ENCODE measurements around the gene NPAS4. TPM values are rescaled to one million over a fixed set of nuclear protein-coding genes. Genes with fewer than 3 reads are reported as not detected.

The NPAS4 gene
- total RNA-seq, 2 experiments from 2014 or later: 0.11 TPM; not detected in 1

- peaks cover 2% of the 10 kb centered on the region for H3K36me3 Mint-ChIP-seq (ENCODE audit: low read depth)
- POLR2A ChIA-PET: interaction anchor here (1.9 to 2.0 kb wide), 2 partner anchors 10 to 11 kb away, joined by 6 to 9 read pairs; partner anchors contain the start of gene DPP3
- no peak for TF ChIP-seq CTCF (IDR thresholded peaks at IDR 0.05)
- no peaks in the 10 kb centered on the region for H3K9me3 Mint-ChIP-seq
- peaks cover 27% of the 10 kb centered on the region for H3K4me1 Mint-ChIP-seq (ENCODE audit: low read depth)
- DNase-seq (no peak), ATAC-seq (no peak)
- H3K27ac Mint-ChIP-seq: no peak overlapping the region
- H3K4me3 Mint-ChIP-seq: no peak overlapping the region
- intact Hi-C loops (cut with micrococcal nuclease): loop anchor here (5.0 kb wide), 1 partner anchor 33 kb away; the partner anchor contains the start of gene MRPL11
- H3K27me3 Mint-ChIP-seq: no peaks in the 10 kb centered on the region
- CTCF ChIA-PET: interaction anchor here (1.1 to 5.5 kb wide), 5 partner anchors 9 to 81 kb away, joined by 3 to 36 read pairs (median 5); partner anchors contain the start of genes DPP3, MRPL11 and NPAS4
These were observed 49.2 kb downstream of the NPAS4 start for GRCh38 chr11:66470015-66470414.

GRCh38 chr11:66471142-66471541, 50.3 kb downstream of the NPAS4 start:
- TF ChIP-seq CTCF (IDR thresholded peaks at IDR 0.05): no peak
- no peak for ATAC-seq
- Mint-ChIP-seq H3K27me3 (no peaks in the 10 kb centered on the region), H3K4me3 (no peak overlapping the region), H3K36me3 (ENCODE audit: low read depth) (peaks cover 2% of the 10 kb centered on the region), H3K9me3 (no peaks in the 10 kb centered on the region), H3K4me1 (ENCODE audit: low read depth) (peaks cover 20% of the 10 kb centered on the region), H3K27ac (no peak overlapping the region)
- POLR2A ChIA-PET: interaction anchor here (1.9 kb wide), 1 partner anchor 9 kb away, joined by 9 read pairs; the partner anchor contains the start of gene DPP3
- CTCF ChIA-PET: interaction anchor here (0.7 to 5.5 kb wide), 4 partner anchors 8 to 63 kb away, joined by 3 to 36 read pairs (median 5); partner anchors contain the start of gene DPP3
- no peak for DNase-seq
- intact Hi-C loops (cut with micrococcal nuclease): loop anchor here (5.0 kb wide), 1 partner anchor 34 kb away; the partner anchor contains the start of gene MRPL11

- Mint-ChIP-seq H3K9me3 (no peaks in the 10 kb centered on the region), H3K4me3 (no peak overlapping the region), H3K27ac (no peak overlapping the region), H3K4me1 (ENCODE audit: low read depth) (peaks cover 16% of the 10 kb centered on the region), H3K36me3 (ENCODE audit: low read depth) (peaks cover 2% of the 10 kb centered on the region), H3K27me3 (no peaks in the 10 kb centered on the region)
- intact Hi-C loops (cut with micrococcal nuclease): loop anchor here (5.0 kb wide), 1 partner anchor 35 kb away; the partner anchor contains the start of gene MRPL11
- DNase-seq: no peak
- no peak for ATAC-seq
- POLR2A ChIA-PET: interaction anchor here (1.1 to 1.2 kb wide), 2 partner anchors 9 to 19 kb away, joined by 3 read pairs; no protein-coding TSS in a partner anchor
- CTCF ChIA-PET: interaction anchor here (0.9 to 1.8 kb wide), 3 partner anchors 8 to 63 kb away, joined by 3 to 7 read pairs (median 4); partner anchors contain the start of gene DPP3
- no peak for TF ChIP-seq CTCF (IDR thresholded peaks at IDR 0.05)
These were observed 51.2 kb downstream of the NPAS4 start for GRCh38 chr11:66472054-66472453.

- intact Hi-C loops (cut with micrococcal nuclease): loop anchor here (5.0 kb wide), 1 partner anchor 36 kb away; the partner anchor contains the start of gene MRPL11
- Mint-ChIP-seq H3K4me3 (no peak overlapping the region), H3K9me3 (no peaks in the 10 kb centered on the region), H3K4me1 (ENCODE audit: low read depth) (peaks cover 10% of the 10 kb centered on the region), H3K36me3 (ENCODE audit: low read depth) (peaks cover 2% of the 10 kb centered on the region), H3K27ac (no peak overlapping the region), H3K27me3 (no peaks in the 10 kb centered on the region)
- ChIA-PET CTCF (no interaction called here), POLR2A (no interaction called here)
- no peak for TF ChIP-seq CTCF (IDR thresholded peaks at IDR 0.05)
- ATAC-seq (no peak), DNase-seq (no peak)
These were observed 52.3 kb downstream of the NPAS4 start for GRCh38 chr11:66473167-66473566.
